ENCODE data around the gene GRK1. TPM values are rescaled to one million over a fixed set of nuclear protein-coding genes. Genes with fewer than 3 reads are reported as not detected.

Gene GRK1
- total and polyA plus RNA-seq, 2 of the 13 experiments (the other 11 are each of a cell fraction or from before 2014, with no cell fraction given), result 0.07 to 0.12 TPM

DNA sequence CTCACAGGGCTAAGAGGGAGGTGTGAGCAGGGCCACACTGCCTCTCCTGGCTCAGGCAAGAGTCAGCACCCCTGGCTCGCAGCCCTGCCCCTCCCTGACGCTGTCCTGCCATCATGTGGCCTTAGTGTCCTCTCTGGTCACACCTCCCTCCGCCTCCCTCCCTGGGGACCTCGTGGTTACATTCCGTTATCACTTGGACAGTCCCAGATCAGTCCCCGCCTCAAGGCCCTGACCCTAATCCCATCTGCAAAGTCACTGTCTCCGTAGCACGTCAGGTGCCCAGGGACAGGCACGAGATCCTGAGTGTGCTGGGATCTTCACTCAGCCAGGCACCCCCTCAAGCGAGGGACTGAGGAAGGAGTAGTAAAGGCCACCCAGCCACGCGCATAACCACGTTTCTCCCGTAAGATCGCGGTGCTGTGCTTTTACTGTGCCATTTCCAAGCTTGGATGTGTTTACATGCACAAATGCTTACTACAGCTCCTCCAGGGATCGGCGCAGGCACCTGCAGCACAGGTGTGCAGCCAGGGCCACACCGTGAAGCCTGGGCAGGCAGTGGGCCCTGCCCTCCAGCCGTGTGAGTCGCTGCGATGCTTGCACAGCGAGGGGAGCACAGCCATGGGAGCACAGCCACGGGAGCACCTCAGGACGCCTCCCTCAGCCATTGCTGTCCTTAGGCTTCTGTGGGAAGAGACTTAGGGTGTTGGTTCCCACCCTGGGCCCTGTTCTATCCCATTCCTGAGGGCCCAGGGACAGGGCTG, 81.3 kb downstream of the GRK1 start (continued):
- TF ChIP-seq ZNF33A (CRISPR knock-in tag; IDR thresholded peaks at IDR 0.05; ENCODE audit: borderline replicate concordance) (no peak), ZSCAN25 (CRISPR knock-in tag; IDR thresholded peaks at IDR 0.05) (no peak), FIP1L1 (IDR thresholded peaks at IDR 0.05; ENCODE audit: borderline replicate concordance, insufficient read depth, low read depth, low read length) (no peak), ZNF160 (CRISPR knock-in tag; IDR thresholded peaks at IDR 0.05) (no peak), TBX2 (CRISPR knock-in tag; IDR thresholded peaks at IDR 0.05; ENCODE audit: borderline replicate concordance) (no peak), ZNF20 (CRISPR knock-in tag; IDR thresholded peaks at IDR 0.05) (no peak), HMGA1 (CRISPR knock-in tag; conservative IDR thresholded peaks at IDR 0.05) (no peak), KAT2B (IDR thresholded peaks at IDR 0.05; ENCODE audit: borderline replicate concordance, low read depth, low read length) (no peak), SKI (IDR thresholded peaks at IDR 0.05; ENCODE audit: partially characterized antibody) (no peak), SUZ12 (IDR thresholded peaks at IDR 0.05; ENCODE audit: low read depth, low read length) (no peak), TAF1 (CRISPR knock-in tag; IDR thresholded peaks at IDR 0.05) (peak; percentile 21; the same call in 1 of the 2 replicates), ZBTB7A (CRISPR knock-in tag; IDR thresholded peaks at IDR 0.05) (no peak), CBX1 (IDR thresholded peaks at IDR 0.05; ENCODE audit: low read depth) (peak; percentile 43), ZNF737 (CRISPR knock-in tag; IDR thresholded peaks at IDR 0.05; ENCODE audit: borderline replicate concordance) (no peak)
- TF ChIP-seq, protein P1, sequence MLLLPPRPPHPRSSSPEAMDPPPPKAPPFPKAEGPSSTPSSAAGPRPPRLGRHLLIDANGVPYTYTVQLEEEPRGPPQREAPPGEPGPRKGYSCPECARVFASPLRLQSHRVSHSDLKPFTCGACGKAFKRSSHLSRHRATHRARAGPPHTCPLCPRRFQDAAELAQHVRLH (CRISPR knock-in tag; IDR thresholded peaks at IDR 0.05; ENCODE audit: borderline replicate concordance, low read depth), result no peak
- TF ChIP-seq, protein P2, sequence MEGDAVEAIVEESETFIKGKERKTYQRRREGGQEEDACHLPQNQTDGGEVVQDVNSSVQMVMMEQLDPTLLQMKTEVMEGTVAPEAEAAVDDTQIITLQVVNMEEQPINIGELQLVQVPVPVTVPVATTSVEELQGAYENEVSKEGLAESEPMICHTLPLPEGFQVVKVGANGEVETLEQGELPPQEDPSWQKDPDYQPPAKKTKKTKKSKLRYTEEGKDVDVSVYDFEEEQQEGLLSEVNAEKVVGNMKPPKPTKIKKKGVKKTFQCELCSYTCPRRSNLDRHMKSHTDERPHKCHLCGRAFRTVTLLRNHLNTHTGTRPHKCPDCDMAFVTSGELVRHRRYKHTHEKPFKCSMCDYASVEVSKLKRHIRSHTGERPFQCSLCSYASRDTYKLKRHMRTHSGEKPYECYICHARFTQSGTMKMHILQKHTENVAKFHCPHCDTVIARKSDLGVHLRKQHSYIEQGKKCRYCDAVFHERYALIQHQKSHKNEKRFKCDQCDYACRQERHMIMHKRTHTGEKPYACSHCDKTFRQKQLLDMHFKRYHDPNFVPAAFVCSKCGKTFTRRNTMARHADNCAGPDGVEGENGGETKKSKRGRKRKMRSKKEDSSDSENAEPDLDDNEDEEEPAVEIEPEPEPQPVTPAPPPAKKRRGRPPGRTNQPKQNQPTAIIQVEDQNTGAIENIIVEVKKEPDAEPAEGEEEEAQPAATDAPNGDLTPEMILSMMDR (CRISPR knock-in tag; IDR thresholded peaks at IDR 0.05), result peak; percentile 49
- TF ChIP-seq, protein P3, sequence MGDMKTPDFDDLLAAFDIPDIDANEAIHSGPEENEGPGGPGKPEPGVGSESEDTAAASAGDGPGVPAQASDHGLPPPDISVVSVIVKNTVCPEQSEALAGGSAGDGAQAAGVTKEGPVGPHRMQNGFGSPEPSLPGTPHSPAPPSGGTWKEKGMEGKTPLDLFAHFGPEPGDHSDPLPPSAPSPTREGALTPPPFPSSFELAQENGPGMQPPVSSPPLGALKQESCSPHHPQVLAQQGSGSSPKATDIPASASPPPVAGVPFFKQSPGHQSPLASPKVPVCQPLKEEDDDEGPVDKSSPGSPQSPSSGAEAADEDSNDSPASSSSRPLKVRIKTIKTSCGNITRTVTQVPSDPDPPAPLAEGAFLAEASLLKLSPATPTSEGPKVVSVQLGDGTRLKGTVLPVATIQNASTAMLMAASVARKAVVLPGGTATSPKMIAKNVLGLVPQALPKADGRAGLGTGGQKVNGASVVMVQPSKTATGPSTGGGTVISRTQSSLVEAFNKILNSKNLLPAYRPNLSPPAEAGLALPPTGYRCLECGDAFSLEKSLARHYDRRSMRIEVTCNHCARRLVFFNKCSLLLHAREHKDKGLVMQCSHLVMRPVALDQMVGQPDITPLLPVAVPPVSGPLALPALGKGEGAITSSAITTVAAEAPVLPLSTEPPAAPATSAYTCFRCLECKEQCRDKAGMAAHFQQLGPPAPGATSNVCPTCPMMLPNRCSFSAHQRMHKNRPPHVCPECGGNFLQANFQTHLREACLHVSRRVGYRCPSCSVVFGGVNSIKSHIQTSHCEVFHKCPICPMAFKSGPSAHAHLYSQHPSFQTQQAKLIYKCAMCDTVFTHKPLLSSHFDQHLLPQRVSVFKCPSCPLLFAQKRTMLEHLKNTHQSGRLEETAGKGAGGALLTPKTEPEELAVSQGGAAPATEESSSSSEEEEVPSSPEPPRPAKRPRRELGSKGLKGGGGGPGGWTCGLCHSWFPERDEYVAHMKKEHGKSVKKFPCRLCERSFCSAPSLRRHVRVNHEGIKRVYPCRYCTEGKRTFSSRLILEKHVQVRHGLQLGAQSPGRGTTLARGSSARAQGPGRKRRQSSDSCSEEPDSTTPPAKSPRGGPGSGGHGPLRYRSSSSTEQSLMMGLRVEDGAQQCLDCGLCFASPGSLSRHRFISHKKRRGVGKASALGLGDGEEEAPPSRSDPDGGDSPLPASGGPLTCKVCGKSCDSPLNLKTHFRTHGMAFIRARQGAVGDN (CRISPR knock-in tag; IDR thresholded peaks at IDR 0.05), result peak; percentile 59
- TF ChIP-seq, protein P4, sequence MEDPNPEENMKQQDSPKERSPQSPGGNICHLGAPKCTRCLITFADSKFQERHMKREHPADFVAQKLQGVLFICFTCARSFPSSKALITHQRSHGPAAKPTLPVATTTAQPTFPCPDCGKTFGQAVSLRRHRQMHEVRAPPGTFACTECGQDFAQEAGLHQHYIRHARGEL (CRISPR knock-in tag; IDR thresholded peaks at IDR 0.05), result no peak

Data from HepG2 (cell line).